NCI-H82 (cell line): Measurements from ENCODE around the gene PCNX3.

Experiments
- DNase-seq: peaks from one replicate; lab custom pipeline; 2025; lab: John Stamatoyannopoulos, UW

The PCNX3 gene

DNA sequence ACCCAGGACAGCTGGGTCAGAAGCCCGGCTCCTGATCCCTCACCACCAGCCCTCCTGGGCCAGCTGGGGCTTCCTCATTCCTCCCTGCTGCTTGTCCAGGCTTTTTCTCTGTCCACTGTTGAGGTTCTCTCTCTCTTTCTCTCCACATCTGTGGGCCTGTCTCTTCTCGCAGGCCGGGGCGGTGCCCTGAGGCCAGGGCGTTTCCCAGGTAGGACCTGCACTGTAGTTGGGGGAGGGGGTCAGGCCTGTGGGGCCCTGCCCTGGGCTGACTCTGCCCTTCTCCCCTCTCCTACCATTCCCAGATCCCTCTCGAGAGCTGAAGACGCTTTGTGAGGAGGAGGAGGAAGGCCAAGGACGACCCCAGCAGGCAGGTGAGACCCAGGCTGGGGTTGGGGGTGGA, 34.8 kb upstream of the PCNX3 start:
- no peak for DNase-seq

DNA sequence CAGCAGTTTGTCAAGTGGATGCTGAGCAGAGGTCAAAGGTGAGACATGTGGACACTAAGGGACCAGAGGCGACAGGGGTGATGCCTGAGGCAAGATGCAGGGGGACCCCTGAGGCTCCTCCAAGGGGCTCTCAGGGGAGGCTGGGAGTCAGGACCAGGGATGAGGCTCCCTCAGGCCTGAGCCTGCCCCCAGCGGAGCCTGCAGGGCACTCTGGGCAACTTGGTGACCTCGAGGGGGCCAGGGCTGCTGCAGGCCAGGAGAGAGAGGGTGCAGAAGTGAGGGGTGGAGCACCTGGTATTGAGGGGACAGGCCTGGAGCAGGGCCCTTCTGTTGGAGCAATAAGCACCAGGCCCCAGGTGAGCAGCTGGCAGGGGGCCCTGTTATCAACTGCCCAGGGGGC, 33.6 kb upstream of the PCNX3 start:
- DNase-seq: no peak

DNA sequence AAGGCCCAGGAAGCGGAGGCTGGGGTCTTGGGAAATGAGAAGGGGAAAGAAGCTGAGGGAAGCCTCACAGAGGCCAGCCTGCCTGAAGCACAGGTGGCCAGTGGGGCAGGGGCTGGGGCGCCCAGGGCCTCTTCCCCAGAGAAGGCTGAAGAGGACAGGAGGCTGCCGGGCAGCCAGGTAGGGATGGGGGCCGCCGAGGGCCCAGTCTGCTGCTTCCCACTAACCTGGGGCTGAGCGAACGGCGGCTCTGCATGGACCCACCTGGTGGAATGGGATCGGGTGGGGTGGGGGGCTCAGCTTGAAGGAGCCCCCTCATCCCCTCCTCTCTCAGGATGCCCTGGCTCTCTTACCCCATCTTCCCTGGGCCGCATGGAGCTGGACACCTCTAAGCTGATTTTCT, 32.0 kb upstream of the PCNX3 start:
- DNase-seq: no peak

DNA sequence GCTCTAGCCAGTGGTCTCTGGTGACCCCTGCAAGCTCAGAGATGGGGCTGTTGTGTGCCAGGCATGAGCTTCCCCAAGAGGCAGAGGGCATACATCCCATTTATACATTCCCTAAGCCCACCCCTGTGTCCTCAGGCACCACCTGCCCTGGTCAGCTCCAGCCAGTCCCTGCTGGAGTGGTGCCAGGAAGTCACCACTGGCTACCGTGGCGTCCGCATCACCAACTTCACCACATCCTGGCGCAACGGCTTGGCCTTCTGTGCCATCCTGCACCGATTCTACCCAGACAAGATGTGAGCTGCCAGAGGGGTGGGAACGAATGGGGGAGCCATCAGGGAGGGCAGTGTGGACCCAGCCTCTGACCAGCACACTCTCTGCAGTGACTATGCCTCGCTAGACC, 31.5 kb upstream of the PCNX3 start:
- no peak for DNase-seq

DNA sequence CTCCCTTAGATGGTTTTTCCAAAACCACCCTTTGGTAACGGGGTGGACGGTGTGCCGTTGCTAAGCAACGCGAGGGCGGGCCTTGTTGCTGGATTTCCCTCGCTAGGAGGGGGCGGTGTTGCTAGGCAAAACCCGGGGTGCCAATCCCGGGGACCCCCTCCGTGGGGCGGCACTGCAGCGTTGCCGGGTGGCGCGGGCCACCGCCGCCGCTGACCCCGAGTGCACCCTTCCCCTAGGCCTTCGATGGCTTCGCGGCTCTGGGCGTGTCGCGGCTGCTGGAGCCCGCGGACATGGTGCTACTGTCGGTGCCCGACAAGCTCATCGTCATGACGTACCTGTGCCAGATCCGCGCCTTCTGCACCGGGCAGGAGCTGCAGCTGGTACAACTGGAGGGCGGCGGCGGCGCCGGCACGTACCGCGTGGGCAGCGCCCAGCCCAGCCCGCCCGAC, 30.8 kb upstream of the PCNX3 start:
- DNase-seq: no peak

DNA sequence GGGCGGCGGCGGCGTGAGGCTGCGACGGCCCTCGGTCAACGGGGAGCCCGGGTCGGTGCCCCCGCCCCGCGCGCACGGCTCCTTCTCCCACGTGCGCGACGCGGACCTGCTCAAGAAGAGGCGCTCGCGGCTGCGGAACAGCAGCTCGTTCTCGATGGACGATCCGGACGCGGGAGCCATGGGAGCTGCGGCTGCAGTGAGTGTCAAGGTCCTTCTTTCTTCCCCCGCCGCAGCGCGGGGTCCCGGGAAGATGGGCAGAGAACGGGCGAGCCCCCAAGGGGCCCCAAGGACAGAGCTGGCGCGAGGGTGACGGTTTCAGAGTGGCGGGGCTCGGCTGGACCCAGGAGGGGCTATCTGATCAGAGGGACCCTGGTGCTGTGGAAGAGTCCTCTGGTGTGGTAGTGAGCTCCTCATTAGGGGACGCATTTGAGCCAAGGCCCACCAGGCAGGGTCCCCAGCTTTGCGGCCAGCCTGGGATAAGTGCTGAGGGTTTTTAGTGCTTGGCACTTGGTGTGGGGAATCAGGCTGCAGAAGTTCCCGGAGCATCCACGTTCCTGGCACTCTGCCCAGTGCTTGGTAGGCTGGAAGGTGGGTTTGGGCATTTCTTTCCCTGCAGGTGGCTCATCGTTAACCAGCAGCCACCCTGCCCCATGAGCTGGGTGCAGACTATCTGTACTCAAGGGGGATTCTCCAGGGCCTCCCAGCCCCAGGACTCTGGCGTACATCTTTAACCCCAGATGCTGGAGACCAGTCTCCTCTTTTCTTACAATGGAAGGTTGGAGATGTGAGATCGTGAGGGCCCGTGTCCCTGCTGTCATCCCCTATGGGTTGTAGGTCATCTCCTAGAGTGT, 30.0 kb upstream of the PCNX3 start:
- no peak for DNase-seq

DNA sequence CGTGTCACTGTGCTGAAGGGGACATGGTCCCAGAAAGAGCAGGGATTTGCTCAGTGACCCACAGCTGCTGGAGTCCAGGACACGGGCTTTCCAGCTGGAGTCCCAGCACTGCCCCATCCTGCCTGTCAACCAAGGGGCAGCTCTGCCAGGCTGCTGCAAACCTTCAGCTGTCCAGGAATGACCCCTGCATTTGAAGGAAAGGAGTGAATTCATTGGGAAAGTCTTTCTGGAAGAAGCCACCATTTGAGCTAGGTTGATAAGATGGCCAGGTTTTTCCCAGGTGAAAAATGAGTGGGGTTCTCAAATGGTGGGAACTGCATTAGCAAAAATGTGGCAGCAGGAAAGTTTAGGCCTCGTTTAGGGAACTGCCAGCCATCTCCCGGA, 29.3 kb upstream of the PCNX3 start:
- DNase-seq: no peak

DNA sequence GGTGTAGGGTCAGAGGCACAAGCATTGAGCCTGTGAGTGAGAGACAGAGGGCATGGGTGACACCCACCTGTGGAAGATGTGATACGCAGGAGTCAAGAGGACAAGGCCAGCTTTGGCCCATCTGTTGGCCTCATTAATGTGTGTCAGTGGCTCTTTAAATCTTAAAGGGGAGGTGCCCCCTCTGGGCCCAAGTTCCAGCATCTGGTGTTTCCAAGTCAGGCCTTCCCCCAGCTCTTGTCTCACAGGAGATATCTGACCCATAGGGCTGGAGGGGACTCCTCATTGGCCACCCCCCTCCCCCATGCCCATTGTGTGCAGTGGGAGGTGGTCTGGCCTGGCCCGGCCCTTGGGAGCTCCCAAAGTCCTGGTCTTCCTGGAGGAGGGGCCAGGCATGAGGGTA, 28.9 kb upstream of the PCNX3 start:
- DNase-seq: peak; percentile 86

DNA sequence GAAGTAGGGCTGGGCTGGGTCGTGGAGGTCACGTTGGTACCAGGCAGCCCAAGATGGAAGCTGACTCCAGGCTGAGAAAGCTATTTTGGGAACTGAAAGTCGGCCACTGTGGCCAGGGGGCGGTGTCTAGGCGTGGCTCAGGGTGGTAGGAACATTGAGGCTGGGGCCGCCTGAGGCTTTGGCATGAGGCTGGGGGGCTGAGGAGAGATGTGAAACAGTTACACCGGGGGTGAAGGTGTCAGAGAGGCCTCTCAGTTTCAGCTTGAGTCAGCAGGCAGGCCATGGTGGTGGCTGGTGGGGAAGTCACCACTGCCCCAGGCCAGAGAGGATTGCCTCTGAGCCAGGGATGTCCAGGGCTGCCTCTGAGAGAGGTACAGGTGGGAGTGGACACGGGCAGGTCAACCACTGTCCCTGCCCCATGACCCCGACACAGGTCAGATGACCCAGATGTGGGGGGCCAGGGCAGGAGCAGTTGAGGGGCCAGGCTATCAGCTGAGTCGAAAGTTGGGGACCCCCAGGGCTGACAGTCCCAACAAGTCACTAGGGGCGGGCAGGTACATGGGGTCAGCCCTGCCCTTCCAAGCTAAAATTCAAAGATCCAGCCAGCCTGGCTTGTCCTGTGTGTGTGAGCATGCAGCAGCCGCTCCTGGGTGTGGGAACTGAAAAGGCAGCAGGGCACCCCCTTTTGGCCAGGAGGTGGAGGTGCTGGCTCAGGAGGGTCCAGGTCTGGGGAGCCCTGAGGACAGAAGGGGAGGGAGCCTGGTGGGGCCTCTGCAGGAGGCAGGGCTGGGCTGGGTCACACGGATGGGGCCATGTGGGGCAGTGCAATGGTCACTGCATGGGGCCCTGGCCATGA, 27.1 kb upstream of the PCNX3 start:
- peak; percentile 57 for DNase-seq

DNA sequence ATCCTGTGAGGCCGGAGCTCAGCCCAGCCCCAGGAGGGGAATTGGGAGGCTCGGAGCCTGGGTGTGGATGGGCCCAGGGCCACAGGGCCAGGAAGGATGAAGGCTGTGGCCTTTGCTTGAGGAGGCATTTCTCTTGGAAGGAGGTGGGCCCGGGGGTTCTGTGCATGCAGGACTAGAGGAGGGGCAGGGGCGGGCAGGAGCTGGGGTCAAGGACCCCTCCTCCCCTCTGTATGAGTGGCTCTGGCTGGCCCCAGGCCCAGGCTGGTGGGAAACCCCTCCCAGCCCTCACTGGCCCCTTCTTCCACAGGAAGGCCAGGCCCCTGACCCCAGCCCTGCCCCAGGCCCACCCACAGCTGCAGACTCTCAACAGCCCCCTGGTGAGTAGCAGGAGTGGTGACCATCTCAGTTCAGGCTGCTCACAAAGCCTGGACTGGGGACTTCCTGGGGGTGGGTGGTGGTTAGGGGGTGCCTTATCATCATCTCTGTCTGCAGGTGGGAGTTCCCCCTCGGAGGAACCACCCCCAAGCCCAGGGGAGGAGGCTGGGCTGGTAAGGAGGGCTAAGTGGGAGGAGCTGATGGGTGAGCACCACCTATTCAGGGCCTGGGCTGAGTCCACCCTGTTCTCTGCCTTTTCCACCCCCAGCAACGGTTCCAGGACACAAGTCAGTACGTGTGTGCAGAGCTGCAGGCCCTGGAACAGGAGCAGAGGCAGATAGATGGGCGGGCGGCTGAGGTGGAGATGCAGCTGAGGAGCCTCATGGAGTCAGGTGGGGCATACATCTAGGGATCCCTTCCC, 25.9 kb upstream of the PCNX3 start:
- DNase-seq: no peak

DNA sequence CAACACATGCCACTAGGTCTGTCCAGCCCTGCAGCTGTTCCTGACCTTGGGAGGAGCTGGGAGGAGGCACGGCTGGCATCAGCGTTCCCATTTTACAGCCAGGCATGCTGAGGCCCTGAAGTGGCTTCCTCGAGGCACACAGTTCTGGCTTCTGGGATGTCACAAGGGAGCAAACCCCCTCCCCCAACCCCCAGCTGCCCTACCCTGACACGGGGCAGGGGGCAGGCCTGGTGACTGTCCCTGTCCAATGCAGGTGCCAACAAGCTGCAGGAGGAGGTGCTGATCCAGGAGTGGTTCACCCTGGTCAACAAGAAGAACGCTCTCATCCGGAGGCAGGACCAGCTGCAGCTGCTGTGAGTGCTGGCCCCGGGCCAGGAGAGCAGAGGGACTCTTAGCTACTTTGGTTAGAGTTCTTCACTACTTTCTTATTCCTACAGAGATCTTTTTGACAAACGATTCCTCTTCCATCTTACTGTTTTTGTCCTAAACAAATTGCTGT, 25.3 kb upstream of the PCNX3 start:
- peak; percentile 36 for DNase-seq

DNA sequence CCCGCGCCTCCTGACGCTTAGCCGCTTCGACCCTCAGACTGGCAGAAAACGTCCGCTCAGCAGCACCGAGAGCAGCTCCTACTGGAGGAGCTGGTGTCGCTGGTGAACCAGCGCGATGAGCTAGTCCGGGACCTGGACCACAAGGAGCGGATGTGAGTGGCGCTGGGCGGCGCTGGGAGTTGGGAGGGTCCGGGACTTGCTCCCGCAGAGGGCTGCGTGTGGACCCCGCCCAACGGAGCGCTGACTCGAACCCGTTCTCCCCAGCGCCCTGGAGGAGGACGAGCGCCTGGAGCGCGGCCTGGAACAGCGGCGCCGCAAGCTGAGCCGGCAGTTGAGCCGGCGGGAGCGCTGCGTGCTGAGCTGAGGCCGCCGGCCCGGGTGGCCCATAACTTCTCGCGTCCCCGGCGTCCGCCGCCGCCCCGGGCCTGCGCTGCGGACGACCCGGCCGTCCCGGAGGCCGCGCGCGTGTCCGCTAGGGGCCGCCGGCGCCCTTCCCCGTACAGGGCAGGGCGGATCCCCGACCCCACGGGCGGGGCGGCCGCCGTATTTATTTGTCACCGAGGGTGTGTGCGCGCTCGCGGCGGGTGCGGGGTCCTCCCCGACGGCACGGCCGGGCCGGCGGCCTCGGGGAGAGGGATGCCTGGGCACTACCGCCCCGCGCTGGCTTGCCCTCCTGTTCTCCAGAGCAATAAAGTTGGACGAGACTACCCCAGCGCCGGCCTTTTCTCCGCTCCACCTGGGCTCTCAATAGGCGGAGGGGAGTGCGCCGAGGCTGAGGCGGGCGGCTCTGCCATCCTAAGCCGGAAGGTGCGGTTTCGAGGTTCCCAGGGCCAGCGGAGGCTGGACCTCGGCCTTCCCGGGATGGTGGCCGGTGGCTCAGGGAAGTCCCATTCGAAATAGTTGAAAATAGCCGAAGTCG, 23.4 kb upstream of the PCNX3 start:
- DNase-seq: no peak

DNA sequence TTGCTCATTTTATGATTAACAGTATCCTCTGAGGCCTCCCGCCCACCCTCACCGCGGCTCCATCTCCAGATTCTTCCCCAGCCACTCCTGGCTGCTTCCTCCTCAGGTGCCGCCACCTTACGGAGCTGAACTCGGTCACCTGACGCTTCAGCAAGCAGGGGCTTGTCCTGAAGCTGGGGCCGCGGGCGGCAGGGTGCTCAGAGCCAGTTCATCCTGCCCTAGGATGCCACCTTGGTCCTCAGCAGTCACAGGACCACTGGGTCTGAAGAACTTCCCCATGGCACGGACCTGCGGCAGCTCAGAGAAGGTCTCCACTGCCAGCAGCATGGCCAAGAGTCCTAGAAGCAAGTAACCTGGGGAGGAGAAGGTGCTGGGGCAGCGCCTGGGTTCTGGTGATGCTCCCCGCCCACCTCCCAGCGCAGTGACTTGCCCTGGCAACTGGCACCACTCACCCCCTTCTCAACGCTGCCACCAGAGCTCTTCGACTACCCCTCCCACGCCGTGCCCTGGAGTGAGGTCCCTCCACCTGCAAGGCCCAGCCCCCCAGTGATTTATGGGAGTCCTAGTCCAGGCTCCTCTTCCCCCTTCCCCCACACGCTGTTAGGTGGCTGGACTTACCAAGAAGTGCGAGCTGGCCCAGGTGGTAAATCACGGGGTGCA, 22.6 kb upstream of the PCNX3 start:
- DNase-seq: no peak

DNA sequence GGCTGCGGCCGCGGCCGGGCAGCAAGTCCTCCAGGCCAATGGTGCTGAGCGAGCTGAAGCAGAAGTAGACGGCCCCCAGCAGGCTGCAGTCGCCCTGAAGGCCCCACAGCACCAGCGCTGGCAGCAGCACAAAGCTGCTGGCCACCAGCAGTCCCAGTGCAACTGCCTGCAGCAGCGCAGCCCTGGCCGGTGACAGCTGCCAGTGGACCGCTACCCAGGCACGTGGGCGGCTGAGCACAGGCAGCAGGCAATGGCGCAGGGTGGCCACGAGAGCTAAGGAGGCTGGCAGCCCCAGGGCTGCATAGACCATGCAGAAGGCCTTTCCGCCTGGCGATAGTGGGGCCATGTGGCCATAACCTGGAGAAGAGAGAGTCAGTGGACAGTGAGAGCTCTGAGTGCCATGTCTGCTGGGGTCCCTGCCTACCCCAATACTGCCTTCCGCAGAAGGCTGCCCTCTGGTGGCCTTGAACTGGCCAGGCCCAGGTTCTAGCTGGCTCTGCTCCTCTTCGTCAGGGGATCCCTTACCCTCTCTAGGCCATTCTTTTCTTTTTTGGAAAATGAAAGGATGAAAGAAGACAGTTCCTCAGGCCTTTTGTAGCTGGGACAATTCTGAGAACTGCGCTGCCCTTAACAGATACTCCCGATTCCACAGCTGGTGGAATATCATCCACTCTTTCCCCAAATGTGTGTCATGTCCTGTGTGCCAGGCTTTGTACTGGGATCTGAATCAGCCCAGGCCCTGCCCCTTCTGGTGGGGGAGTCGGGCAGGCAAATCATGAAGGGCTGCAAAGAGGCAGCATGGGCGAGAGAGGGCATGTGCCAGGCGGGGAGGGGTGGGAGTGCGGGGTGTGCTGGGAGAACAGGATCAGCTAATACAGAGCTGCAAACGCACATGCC, 21.8 kb upstream of the PCNX3 start:
- peak; percentile 62 for DNase-seq

DNA sequence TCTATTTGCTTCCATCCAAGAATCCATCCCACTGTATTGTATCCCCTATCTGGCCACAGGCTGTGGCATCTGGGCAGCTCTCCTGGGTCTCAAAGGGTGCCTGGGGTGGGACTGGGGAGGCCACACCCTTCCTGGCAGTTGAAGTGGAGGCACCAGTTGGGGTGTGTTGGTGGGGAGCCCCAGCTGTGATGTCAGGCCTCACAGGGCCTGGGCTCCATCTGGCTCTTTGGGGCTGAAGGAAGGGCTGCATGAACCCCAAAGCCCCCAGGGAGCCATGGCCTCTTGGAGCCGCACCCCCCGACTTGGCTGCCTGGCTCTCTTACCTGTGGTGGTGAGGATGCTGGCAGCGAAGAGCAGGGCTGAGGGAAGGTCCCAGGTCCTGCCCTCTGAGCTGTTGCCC, 20.4 kb upstream of the PCNX3 start:
- DNase-seq: no peak

DNA sequence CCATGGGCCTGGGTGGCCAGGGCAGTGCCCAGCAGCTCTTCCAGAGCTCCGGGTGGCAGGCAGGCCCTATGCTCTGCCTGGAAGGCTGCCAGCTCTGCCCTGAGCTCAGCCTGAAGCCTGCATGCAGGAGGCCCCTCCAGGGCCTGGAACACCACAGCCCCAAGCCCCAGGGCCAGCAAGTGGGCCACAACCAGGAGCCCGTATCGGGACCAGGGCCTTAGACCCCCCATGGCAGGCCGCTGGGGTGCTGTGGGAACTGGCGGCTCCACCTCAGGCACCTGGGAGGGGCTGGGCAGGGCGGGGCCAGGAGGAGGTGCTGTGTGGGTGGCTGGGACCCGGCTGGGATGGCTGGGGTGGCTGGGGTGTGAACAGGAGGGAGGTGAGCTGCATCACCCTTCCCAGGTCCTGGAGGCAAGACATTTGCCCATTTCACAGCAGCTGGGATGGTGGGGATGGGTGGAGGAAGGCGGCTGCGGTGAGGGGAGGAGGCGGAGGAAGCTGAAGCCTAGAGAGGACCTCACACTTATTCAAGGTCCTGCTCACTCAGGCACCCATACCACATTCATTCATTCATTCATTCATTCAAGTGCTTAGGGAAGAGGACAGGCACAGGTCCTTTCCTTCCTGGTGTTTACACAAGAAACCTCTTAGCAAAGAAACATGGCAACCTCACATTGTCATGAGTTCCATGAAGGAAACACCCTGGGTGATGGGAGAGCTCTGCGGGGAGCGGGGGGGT, 19.9 kb upstream of the PCNX3 start, which contains the start of gene KCNK7:
Gene KCNK7, minus strand, starts transcription at position 258 of the 739 bp plus-strand sequence. Its CDS starts 28 bp downstream, at position 230.
- DNase-seq: no peak

DNA sequence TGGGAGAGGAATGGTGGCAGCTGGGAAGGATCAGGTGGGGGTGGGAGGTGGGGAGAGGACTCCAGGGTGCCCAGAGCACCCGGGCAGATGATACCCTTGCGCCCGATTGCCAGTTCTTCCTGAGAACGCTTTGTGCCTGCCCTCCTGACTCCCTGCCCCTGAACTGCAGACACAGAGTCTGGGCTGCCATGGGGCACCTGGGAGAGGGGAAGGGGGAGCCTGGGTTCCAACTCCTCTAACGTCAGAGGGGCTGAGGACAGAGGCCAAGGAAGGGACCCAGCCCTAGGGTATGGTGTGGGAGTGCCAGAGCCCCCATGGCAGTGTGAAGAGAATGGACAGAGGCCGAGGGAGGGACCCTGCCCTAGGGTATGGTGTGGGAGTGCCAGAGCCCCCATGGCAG, 19.1 kb upstream of the PCNX3 start:
- no peak for DNase-seq

DNA sequence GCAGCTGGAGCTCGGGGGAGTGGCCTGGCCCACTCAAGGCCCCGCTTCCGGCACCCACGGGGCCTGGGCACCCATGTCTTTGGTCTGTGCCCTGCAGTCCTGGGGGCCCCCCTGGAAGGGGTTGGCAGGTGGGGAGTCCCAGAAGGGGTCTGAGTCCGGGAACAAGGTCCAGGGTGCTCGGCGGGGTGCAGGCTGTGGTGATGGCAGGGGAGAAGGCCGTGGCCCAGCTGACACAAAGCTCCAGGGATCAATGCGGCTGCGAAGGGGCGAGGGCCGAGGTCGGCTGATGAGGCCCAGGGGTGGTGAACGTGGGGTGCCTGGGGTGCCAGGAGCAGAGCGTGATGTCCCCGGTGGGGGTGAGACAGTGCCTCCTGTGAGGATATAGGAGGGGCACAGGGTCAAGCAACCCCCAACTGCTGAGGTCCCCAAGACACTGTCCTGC, 17.3 kb upstream of the PCNX3 start:
- no peak for DNase-seq
